Renal cortex interstitium (tissue), 11 donors: Measurements from ENCODE around the gene PRR11. TPM values are rescaled to one million over a fixed set of nuclear protein-coding genes. Genes with fewer than 3 reads are reported as not detected.
"Not testable (repeated sequence)": the region's sequence is repeated elsewhere in the genome, so short reads cannot be mapped to it uniquely, and the experiment has no call there.

Experiments
- DNase-seq, 11 donors: peaks; one replicate each; pipeline ENCODE4 v3.0.0-alpha.2; 2013; ENCODE audit warnings: low read depth in 9 of 11, low spot score in 4 of 11; ENCODE audit errors: extremely low read depth in 1 of 11
- polyA plus RNA-seq, 3 donors: library from polyadenylated mRNA; unstranded; fragments of 120-200 nt; gene quantifications; one replicate each; pipeline ENCODE4 v1.2.1, GENCODE V29; 2013; ENCODE audit not compliant: insufficient read length in 3 of 3

Gene PRR11
- polyA plus RNA-seq, 3 donors = 16.1 to 26.7 (median 20.9) TPM

- no peak for DNase-seq
These were observed 30.5 kb downstream of the PRR11 start for GRCh38 chr17:59185997-59186396.

- DNase-seq = no peak
These were observed 31.3 kb downstream of the PRR11 start for GRCh38 chr17:59186850-59187249.

DNA sequence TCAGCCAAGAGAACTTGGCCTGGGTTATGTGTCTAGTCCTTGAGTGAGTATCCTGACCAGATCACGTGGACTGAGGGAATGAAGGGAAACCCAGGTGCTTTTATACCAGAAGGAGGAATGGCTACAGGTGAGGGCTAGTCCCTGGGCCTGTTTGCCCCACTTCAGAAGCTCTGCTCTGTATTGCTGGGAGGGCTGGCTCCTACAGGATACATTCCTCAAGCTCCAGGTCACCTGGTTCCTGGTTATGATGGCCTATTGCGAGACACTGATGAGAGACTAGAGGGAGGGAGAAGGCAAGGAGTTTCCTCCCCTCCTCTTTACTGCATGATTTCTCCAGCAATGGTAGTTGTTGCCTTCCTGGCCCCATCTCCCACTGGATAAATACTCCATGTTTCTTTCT is 35.3 kb downstream of the PRR11 start:
- no peak for DNase-seq

- no peak for DNase-seq
These were observed 37.9 kb downstream of the PRR11 start for GRCh38 chr17:59193336-59193862.

GRCh38 chr17:59199398-59199797 is 43.9 kb downstream of the PRR11 start:
- no peak for DNase-seq

DNA sequence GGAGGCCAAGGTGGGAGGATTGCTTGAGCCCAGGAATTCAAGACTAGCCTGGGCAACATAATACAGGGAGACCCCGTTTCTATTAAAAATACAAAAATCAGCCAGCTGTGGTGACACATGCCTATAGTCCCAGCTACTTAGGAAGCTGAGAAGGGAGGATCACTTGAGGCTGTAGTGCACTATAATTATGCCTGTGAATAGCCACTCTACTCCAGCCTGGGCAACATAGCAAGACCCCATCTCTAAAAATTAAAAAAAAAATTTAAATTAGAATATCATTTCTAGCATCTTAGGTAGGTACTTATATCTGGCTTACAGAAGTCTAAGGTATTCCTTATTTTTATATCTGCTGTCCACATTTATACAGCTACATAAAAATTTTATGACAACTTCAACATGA is 46.8 kb downstream of the PRR11 start:
- no peak for DNase-seq

GRCh38 chr17:59219370-59219769 is 63.8 kb downstream of the PRR11 start:
- no peak for DNase-seq

- no peak for DNase-seq
These were observed 64.4 kb downstream of the PRR11 start for GRCh38 chr17:59219992-59220327.

DNA sequence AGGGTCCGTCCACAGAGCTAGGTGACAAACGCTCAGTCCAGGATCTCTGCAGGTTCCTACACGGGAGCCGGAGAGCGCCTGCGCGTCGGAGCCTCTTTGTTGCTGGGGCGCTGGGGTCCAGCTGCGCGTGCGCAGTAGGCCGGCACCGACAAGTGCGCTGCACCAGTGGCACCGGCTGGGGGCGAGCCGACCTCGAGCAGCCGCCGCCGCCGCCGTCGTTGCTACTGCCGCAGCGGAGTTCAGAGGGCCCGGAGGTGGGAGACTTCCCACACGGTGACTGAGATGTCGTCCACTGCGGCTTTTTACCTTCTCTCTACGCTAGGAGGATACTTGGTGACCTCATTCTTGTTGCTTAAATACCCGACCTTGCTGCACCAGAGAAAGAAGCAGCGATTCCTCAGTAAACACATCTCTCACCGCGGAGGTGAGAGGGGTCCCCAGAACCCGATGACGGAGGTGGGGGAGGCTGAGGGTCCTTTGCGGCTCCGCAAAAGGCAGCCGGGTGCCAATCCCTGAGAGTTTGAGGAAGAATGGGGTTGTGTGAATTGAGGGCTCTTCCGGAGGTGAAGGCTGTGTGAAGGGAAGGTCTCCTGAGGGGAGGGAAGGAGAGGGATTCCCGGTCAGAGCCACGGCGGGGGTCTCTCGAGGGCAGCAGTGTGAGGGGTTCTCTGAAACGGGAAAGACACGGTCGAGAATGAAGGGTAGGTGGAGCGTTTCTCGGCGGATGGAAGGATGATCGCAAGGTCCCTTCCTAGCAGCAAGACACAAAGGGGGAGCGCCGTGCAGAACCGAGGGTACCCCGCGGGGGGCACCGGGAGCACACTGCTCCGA is 65.0 kb downstream of the PRR11 start, which contains the start of gene GDPD1:
Gene GDPD1 (plus strand): TSS at position 184 of the 831 bp plus-strand sequence. CDS start 99 bp downstream, at position 283.
- peak; percentile 81 to 94 (median 91) for DNase-seq

DNA sequence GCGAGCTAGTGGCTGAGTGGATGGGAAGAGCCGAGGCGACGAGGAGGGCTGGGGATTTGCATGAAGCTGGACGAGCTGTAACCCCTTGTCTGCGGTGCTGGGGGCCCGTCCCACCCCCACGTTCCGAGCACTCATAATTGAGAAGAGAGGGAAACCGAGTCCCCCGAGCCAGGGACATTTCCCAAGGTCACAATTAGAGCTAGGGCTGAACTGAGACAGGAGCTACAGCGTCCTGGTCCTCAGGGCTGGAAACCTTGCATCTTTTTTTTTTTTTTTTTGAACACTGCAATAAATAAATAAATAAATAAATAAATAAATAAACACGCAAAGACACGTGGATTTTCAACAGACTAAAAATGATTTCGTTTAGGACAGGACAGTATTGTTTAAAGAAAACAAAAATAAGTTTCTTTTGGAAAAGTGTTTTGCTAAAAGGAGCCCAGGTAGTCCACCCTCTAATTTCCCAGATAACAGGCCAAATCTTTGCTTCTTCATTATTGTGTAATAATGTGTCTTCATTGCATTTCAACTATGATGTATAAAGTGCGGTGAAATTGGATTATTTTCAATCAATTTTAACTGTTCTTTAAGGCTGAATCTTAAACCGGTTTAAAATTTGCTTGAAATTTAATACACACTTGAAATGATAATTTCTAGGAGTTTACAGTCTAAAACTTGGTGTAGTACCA is 65.8 kb downstream of the PRR11 start:
- peak in 6 of 11 donors; percentile 4 to 31 (median 16) for DNase-seq

- no peak for DNase-seq
These were observed 68.3 kb downstream of the PRR11 start for GRCh38 chr17:59223813-59224212.

GRCh38 chr17:59228588-59228987 is 73.0 kb downstream of the PRR11 start:
- DNase-seq = not testable (repeated sequence)

DNA sequence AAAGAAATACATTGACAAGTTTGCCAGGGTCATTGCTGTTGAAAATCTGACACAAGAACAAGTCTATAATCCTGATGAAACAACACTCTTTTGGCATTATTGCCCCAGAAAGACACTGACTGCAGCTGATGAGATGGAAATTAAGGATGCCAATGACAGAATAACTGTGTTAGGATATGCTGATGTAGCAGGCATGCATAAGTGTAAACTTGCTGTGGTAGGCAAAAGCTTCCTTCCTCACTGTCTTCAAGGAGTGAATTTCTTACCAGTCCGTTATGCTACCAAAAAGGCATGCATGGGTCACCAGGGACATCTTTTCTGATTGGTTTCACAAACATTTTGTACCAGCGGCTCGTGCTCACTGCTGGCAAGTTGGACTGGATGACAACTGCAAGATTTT is 75.2 kb downstream of the PRR11 start:
- DNase-seq = no peak

DNA sequence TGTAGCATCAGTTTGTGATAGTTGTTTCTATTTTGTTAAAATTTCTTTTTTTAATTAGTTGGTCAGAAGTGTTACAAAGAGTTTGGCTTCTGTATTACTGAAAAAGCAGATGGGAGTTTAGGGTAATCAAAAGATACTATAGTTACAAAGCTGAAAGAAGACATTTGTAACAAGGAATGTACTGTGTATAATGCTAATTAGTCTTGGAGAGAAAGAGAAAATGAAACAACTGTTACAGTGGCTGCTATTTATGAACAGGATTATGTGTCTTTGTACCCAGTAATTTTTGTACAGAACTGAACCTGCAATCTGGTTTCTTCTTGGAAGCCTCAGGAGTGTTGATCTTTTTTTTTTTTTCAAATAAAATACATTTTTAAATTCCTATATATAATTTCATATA is 79.1 kb downstream of the PRR11 start:
- DNase-seq = no peak

GRCh38 chr17:59238906-59239305 is 83.4 kb downstream of the PRR11 start:
- no peak for DNase-seq

- no peak for DNase-seq
These were observed 88.5 kb downstream of the PRR11 start for GRCh38 chr17:59244081-59244480.
